ENCODE measurements around the gene MRPS31.

Gene MRPS31

DNA sequence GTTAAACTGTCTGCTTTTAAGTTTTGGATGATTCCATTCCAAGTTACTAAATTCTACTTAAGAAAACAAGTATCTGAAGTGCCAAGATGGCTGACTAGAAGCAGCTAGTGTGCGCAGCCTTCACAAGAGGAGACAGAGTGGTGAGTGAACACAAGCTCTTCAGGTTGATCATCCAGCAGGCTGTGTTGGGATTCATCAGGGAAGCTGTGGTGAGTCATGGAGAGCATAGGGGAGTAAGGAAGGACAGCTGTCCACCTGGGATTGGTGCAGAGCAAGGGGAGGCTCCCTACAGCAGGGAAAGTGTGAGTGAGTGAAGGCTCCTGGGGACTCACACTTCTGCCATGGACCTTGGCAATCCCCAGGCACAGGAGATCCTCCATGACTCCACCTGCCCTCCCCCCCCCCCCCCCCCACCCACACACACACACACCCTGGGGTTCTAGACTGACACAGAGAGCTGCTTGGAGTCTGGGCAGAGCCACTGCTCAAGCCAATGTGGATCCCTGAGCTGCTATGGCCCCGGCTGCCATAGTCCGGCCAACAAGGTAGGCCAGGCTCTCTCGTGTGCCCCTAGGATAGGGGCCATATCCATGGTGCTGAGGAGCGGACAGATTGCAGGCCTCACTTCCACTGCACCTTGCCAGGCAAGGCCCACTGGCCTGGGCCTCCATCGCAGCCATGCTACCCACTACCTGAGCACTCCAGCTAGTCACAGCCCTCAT lies 41.9 kb upstream of the MRPS31 start:
- TF ChIP-seq, protein P1, sequence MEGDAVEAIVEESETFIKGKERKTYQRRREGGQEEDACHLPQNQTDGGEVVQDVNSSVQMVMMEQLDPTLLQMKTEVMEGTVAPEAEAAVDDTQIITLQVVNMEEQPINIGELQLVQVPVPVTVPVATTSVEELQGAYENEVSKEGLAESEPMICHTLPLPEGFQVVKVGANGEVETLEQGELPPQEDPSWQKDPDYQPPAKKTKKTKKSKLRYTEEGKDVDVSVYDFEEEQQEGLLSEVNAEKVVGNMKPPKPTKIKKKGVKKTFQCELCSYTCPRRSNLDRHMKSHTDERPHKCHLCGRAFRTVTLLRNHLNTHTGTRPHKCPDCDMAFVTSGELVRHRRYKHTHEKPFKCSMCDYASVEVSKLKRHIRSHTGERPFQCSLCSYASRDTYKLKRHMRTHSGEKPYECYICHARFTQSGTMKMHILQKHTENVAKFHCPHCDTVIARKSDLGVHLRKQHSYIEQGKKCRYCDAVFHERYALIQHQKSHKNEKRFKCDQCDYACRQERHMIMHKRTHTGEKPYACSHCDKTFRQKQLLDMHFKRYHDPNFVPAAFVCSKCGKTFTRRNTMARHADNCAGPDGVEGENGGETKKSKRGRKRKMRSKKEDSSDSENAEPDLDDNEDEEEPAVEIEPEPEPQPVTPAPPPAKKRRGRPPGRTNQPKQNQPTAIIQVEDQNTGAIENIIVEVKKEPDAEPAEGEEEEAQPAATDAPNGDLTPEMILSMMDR (IDR thresholded peaks at IDR 0.05; ENCODE audit: low read depth, low read length) = no peak
- Histone ChIP-seq H3K9me3 (ENCODE audit: severe bottlenecking) (no peaks in the 10 kb centered on the region), H3K27me3 (ENCODE audit: insufficient read depth, low read depth, severe bottlenecking) (no peaks in the 10 kb centered on the region), H3K4me3 (ENCODE audit: low read depth, low read length) (no peak overlapping the region), H3K27ac (no peak overlapping the region), H3K36me3 (no peaks in the 10 kb centered on the region)
- DNase-seq = no peak

DNA sequence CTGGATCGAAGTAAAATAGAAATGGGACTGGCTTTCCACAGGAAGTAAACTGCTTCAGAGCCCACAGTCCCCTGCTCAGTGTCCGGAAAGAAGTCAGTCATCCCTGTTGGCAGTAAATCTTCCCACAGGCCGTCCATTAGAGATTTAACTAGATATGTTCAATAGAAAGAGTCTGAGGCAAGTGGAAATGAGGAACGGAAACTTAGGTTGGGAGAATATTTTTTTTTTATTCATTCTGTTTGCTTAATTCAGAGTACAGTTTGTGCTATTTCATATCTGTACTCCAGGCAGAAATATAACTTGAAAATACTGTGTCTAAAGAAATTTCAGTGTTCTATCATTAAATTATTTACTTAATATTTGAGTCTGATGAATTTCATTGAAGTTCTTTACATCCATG lies 41.1 kb upstream of the MRPS31 start:
- DNase-seq = no peak
- no peaks in the 10 kb centered on the region for H3K36me3 ChIP-seq
- no peak overlapping the region for H3K27ac ChIP-seq
- no peak overlapping the region for H3K4me3 ChIP-seq (ENCODE audit: low read depth, low read length)
- TF ChIP-seq, protein P1 (IDR thresholded peaks at IDR 0.05; ENCODE audit: low read depth, low read length) = no peak
- H3K9me3 ChIP-seq (ENCODE audit: severe bottlenecking) = no peaks in the 10 kb centered on the region
- H3K27me3 ChIP-seq (ENCODE audit: insufficient read depth, low read depth, severe bottlenecking) = no peaks in the 10 kb centered on the region

DNA sequence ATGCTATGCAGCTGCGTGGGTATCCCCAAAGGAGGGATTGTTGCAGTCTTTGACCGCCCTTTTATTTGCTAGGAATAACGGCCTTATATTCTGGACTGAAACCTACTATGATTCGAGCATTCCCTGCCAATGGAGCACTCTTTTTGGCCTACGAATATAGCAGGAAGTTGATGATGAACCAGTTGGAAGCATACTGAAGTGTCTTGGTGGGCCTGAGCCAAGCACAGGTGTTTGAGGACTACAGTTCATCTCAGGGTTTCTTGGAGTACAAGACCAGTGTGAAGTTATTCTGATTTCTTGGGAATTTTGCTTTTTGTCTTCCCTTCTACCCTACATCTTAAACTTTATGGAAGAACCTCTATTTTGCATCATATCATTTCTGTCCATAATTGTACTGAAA lies 38.5 kb upstream of the MRPS31 start:
- TF ChIP-seq, protein P1 (IDR thresholded peaks at IDR 0.05; ENCODE audit: low read depth, low read length) = no peak

DNA sequence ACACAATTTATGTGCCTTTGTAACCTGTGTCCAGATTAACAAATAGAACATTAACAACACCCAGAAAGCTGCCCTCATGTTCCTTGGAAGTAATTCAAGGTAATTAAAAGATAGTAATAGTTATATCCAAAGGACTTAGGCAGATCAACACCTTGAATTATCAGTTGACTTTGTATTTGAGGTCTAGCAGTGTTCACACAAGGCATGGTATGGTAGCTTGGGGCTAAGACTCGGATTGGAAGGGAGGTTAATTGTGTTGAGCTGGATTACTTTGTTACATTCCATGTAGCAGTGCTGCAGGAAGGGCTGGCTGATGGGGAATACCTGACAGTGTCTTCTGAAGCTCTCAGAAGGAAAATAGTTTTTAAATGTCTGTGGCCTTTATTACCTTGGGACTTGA lies 35.3 kb upstream of the MRPS31 start:
- H3K27me3 ChIP-seq (ENCODE audit: insufficient read depth, low read depth, severe bottlenecking) = no peaks in the 10 kb centered on the region
- DNase-seq = no peak
- TF ChIP-seq, protein P1 (IDR thresholded peaks at IDR 0.05; ENCODE audit: low read depth, low read length) = no peak
- no peak overlapping the region for H3K27ac ChIP-seq
- no peaks in the 10 kb centered on the region for H3K36me3 ChIP-seq
- no peak overlapping the region for H3K4me3 ChIP-seq (ENCODE audit: low read depth, low read length)
- H3K9me3 ChIP-seq (ENCODE audit: severe bottlenecking) = no peaks in the 10 kb centered on the region

More for the DNA sequence above, 38.5 kb upstream of the MRPS31 start:
- Histone ChIP-seq H3K27ac (no peak overlapping the region), H3K27me3 (ENCODE audit: insufficient read depth, low read depth, severe bottlenecking) (no peaks in the 10 kb centered on the region), H3K36me3 (no peaks in the 10 kb centered on the region), H3K4me3 (ENCODE audit: low read depth, low read length) (no peak overlapping the region), H3K9me3 (ENCODE audit: severe bottlenecking) (no peaks in the 10 kb centered on the region)
- no peak for DNase-seq

DNA sequence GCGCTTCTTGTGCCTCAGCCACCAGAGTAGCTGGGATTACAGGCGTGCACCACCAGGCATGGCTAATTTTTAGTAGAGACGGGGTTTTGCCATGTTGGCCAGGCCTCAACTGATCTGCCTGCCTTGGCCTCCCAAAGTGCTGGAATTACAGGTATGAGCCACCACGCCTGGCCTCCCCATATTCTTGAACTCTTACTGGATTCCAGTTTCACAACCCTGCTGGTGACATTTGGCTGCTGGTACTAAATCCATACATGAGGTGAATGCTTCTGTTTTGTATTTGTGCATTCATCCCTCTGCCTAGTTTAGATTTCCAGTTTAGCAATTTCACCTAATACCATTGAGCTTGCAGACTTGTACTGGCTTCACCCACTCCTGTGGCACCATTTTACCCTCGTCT lies 32.3 kb upstream of the MRPS31 start:
- Histone ChIP-seq H3K9me3 (ENCODE audit: severe bottlenecking) (no peaks in the 10 kb centered on the region), H3K36me3 (no peaks in the 10 kb centered on the region), H3K27ac (no peak overlapping the region), H3K27me3 (ENCODE audit: insufficient read depth, low read depth, severe bottlenecking) (no peaks in the 10 kb centered on the region), H3K4me3 (ENCODE audit: low read depth, low read length) (no peak overlapping the region)
- DNase-seq = no peak
- TF ChIP-seq, protein P1 (IDR thresholded peaks at IDR 0.05; ENCODE audit: low read depth, low read length) = no peak

All from WERI-Rb-1 (cell line).